T-helper 17 cell (primary cell): ENCODE data around the gene ZFP62. TPM values are rescaled to one million over a fixed set of nuclear protein-coding genes. Genes with fewer than 3 reads are reported as not detected.

Experiments used
- total RNA-seq, 4 donors: library from RNA in 2 of 4; stranded (reverse) in 2 of 4; gene quantifications; one replicate each; pipeline ENCODE4 v1.2.3 and lab custom pipeline; 2022 to 2026

ZFP62 gene
- total RNA-seq, 2 donors from 2014 or later: 18.9 to 23.5 TPM

Other genes with a start within 250 kb of the ZFP62 start
- gene FLT4, start 211.7 kb downstream of the ZFP62 start, total RNA-seq: 1 to 10 TPM in 1 of 2 donors, under 1 TPM in 1; 0.57 to 1.5 TPM
- gene OR2Y1, start 121.2 kb downstream of the ZFP62 start, total RNA-seq: not detected
- 10 to 100 TPM; 77.1 to 80.8 TPM for gene MGAT1, start 58.5 kb downstream of the ZFP62 start, total RNA-seq
- not detected for gene BTNL8, start 37.9 kb upstream of the ZFP62 start, total RNA-seq
- gene BTNL3, start 127.6 kb upstream of the ZFP62 start, total RNA-seq: not detected
- gene BTNL9, start 179.0 kb upstream of the ZFP62 start, total RNA-seq: 1 to 10 TPM in 1 of 2 donors, not detected in 1; 1.8 TPM